Coronary artery (tissue), 2 donors: Measurements from ENCODE around the gene OLFM1.
"Not testable (repeated sequence)": the region's sequence is repeated elsewhere in the genome, so short reads cannot be mapped to it uniquely, and the experiment has no call there.

Source experiments
- DNase-seq: peaks from one replicate; pipeline ENCODE4 v3.0.0-alpha.2; 2017; ENCODE audit warnings: low spot score
- H3K27ac ChIP-seq, 2 donors: fragments of 200-600 bp; sonication (generic); one replicate each; pipeline ENCODE4 v1.5.1; 2016 to 2019
- H3K4me3 ChIP-seq: fragments of 200-600 bp; sonication (generic); 2 replicates; pipeline ENCODE4 v1.5.1; 2016; ENCODE audit warnings: mild to moderate bottlenecking, moderate library complexity
- TF ChIP-seq, protein P1 (sequence below): fragments of 200-600 bp; sonication (generic); IDR thresholded peaks from one replicate; pipeline ENCODE4 v1.5.1; 2019; ENCODE audit warnings: antibody characterized with exemption

OLFM1 gene

DNA sequence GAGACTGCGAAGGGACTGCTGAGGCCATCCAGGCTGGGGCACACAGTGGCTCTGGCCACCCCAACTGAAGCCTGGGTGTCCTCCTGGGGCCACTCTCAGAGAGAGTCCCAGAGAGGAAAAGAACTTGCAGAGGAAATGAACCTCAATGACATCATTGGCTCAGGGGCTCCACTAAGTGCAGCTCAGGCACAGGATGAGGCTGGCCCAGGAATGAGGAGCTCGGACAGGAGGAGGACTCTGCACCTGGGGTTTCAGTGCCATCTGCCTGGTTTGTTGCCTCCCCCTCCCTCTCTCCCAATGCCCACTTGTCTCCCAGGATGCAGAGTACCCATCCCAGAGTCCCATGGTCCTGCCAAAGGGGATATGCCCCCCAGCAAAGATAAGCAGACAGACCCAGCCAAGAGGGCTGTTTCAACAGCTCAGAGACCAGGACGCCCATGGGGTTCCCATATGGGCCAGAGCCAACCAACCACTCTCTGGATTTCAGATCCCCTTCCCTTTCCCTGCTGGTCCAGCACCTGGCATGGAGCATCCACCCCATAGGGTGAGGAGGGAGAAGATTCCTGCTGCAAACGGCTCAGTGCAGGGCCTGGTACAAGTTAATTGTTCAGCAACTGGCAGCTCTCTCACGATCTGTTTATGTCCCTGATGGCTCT, 26.9 kb upstream of the OLFM1 start:
- no peak overlapping the region for H3K4me3 ChIP-seq
- TF ChIP-seq, protein P1, sequence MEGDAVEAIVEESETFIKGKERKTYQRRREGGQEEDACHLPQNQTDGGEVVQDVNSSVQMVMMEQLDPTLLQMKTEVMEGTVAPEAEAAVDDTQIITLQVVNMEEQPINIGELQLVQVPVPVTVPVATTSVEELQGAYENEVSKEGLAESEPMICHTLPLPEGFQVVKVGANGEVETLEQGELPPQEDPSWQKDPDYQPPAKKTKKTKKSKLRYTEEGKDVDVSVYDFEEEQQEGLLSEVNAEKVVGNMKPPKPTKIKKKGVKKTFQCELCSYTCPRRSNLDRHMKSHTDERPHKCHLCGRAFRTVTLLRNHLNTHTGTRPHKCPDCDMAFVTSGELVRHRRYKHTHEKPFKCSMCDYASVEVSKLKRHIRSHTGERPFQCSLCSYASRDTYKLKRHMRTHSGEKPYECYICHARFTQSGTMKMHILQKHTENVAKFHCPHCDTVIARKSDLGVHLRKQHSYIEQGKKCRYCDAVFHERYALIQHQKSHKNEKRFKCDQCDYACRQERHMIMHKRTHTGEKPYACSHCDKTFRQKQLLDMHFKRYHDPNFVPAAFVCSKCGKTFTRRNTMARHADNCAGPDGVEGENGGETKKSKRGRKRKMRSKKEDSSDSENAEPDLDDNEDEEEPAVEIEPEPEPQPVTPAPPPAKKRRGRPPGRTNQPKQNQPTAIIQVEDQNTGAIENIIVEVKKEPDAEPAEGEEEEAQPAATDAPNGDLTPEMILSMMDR = no peak
- DNase-seq = peak; percentile 24

DNA sequence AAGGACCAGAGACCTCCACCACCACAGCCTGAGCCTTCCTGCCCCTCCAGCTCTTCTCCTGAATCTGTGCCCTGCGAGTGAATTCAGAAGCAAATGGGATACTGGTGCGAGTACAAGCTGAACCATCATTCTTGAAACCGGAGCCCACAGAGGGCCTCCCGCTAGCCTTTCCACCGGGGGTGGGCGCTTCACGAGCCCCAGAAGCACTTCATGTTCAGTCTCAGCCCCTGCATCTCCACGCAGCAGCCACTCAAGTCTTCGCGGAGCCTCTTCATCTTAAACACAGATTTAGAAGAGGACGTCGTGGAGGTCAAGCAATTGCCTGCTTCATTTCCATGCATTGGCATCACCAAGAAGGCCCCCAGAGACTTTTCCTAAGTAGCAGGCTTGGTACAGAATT, 26.0 kb upstream of the OLFM1 start:
- H3K4me3 ChIP-seq = no peak overlapping the region
- no peak overlapping the region for H3K27ac ChIP-seq
- peak; percentile 14 for DNase-seq
- TF ChIP-seq, protein P1 = no peak

More for the DNA sequence above, 26.9 kb upstream of the OLFM1 start:
- no peak overlapping the region for H3K27ac ChIP-seq

DNA sequence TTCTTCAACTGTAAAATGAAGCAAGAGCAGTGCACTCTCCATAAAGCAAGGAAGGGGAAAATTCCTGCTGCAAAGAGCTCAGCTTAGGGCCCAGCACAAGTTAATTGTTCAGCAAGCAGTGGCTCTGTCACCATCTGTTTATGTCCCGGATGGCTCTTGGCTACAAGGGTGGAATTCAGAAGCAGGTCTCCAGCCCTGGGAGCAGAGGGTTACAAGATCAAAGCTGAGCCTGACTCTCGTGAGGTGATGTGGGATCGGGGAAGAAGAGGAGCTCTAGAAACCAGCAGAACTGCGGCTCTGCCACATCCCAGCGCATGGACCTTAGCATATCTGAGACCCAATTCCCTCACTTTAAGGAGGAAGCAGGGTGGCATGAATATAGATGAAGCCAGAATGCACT, 25.2 kb upstream of the OLFM1 start:
- peak; percentile 46 for DNase-seq
- no peak overlapping the region for H3K4me3 ChIP-seq
- no peak overlapping the region for H3K27ac ChIP-seq
- TF ChIP-seq, protein P1 = no peak

DNA sequence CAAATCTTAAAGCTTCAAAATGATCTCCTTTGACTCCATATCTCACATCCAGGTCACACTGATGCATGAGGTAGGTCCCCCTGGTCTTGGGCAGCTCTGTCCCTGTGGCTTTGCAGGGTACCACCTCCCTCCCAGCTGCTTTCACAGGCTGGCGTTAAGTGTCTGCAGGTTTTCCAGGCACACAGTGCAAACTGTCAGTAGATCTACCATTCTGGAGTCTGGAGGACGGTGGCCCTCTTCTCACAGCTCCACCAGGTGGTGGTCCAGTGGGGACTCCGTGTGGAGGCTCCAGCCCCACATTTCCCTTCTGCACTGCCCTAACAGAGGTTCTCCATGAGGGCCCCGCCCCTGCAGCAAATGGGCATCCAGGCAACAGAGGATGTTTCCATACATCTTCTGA, 24.0 kb upstream of the OLFM1 start:
- H3K27ac ChIP-seq, H3K4me3 ChIP-seq, DNase-seq: not testable (repeated sequence)

DNA sequence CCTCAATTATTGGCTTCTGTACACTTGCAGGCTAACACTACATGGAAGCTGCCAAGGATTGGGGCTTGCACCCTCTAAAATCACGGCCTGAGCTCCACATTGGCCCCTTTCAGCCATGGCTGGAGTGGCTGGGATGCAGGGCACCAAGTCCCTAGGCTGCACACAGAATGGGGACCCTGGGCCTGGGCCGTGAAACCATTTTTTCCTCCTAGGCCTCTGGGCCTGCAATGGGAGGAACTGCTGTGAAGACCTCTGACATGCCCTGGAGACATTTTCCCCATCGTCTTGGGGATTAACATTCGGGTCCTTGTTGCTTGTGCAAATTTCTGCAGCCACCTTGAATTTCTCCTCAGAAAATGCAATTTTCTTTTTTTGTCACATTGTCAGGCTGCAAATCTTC, 23.6 kb upstream of the OLFM1 start:
- not testable (repeated sequence) for H3K4me3 ChIP-seq, DNase-seq, H3K27ac ChIP-seq

DNA sequence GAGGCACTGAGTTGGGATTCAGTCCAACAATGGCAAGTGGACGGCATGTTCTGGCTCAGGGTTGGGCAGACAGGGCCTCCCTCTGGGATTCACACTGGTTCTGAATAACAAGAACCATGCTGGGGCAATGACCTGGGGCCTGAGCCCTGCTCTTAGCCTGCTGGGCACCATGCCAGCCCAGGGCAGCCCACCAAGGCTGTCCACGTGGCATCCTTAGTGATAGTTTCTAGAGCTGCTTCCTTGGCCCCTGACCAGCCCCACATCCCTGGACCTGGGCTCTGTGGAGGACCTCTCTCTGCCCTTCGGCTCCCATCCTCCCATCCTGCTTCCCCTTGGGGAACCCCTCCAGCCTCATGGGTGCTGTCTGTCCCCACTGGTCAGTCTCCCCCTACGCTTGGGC, 22.3 kb upstream of the OLFM1 start:
- DNase-seq = peak; percentile 65
- no peak overlapping the region for H3K27ac ChIP-seq
- no peak overlapping the region for H3K4me3 ChIP-seq
- TF ChIP-seq, protein P1 = no peak

DNA sequence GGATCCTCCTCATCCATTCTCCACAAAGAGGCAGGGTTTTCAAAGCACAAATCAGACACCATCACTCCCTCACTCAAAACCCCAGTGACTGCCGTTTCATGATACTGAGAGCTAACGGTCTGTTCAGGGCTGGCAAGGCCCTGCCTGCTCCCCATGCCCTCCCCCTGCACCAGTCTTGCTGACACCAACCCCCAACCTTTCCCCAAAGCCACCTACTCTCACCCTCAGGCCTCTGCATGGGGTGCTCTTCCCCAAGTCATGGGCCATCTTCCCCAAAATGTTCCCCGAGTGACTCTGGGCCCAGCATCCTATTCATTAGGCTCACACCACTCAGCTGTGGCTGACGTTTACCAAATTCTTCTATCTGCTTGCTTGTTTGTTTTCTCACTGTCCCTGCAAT, 21.7 kb upstream of the OLFM1 start:
- Histone ChIP-seq H3K27ac (no peak overlapping the region), H3K4me3 (no peak overlapping the region)
- peak; percentile 26 for DNase-seq
- TF ChIP-seq, protein P1 = no peak

DNA sequence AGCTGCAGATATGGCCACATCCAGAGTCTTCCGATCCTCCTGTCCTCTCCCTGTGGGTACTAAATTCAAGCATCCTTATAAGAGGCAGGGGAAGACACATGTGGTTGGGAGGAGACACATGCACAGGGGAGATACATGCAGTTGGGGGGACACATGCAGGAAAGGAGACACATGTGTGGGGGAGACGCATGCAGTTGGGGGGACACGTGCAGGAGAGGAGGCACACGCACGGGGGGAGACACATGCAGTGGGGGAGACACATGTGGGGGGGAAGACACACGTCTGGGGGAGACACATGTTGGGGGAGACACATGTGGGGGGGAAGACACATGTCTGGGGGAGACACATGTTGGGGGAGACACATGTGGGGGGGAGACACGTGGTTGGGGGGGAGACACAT, 21.2 kb upstream of the OLFM1 start:
- no peak for DNase-seq
- Histone ChIP-seq H3K27ac (no peak overlapping the region), H3K4me3 (no peak overlapping the region)
- TF ChIP-seq, protein P1 = no peak
